Hematopoietic multipotent progenitor cell treated with erythropoietin and hydrocortisone succinate and interleukin-3 and kit ligand, for 4 days (in vitro differentiated cells): ENCODE data around the gene KLRC2.
"Not testable (repeated sequence)": the region's sequence is repeated elsewhere in the genome, so short reads cannot be mapped to it uniquely, and the experiment has no call there.

Experiments
- DNase-seq: peaks from one replicate; pipeline ENCODE4 v3.0.0-alpha.2; 2015

KLRC2 gene

GRCh38 chr12:10404798-10405197, 31.0 kb downstream of the KLRC2 start:
- no peak for DNase-seq

- DNase-seq: no peak
Measured at GRCh38 chr12:10400829-10401228, 35.0 kb downstream of the KLRC2 start.

GRCh38 chr12:10398168-10398567, 37.6 kb downstream of the KLRC2 start:
- DNase-seq: no peak

GRCh38 chr12:10397296-10397695, 38.5 kb downstream of the KLRC2 start:
- no peak for DNase-seq

- not testable (repeated sequence) for DNase-seq
Measured at GRCh38 chr12:10396176-10396575, 39.6 kb downstream of the KLRC2 start.

GRCh38 chr12:10395390-10395998, 40.3 kb downstream of the KLRC2 start:
- DNase-seq: peak; percentile 61

GRCh38 chr12:10394531-10395152, 41.2 kb downstream of the KLRC2 start:
- DNase-seq: not testable (repeated sequence)

- no peak for DNase-seq
Measured at GRCh38 chr12:10393291-10393690, 42.5 kb downstream of the KLRC2 start.

- peak; percentile 93 for DNase-seq
Measured at GRCh38 chr12:10392394-10392930, 43.3 kb downstream of the KLRC2 start.

- DNase-seq: not testable (repeated sequence)
Measured at GRCh38 chr12:10390991-10391390, 44.8 kb downstream of the KLRC2 start.

GRCh38 chr12:10389904-10390303, 45.9 kb downstream of the KLRC2 start, which contains the start of gene KLRK1:
Gene KLRK1, minus strand, starts transcription at chr12:10390041. Its CDS starts 1,231 bp downstream, at chr12:10388810.
- DNase-seq: no peak

GRCh38 chr12:10388624-10389413, 47.0 kb downstream of the KLRC2 start:
- DNase-seq: no peak

- not testable (repeated sequence) for DNase-seq
Measured at GRCh38 chr12:10387498-10387897, 48.3 kb downstream of the KLRC2 start.

GRCh38 chr12:10386857-10387256, 49.0 kb downstream of the KLRC2 start:
- DNase-seq: no peak

- no peak for DNase-seq
Measured at GRCh38 chr12:10385166-10385613, 50.6 kb downstream of the KLRC2 start.

- no peak for DNase-seq
Measured at GRCh38 chr12:10384191-10384590, 51.6 kb downstream of the KLRC2 start.

- no peak for DNase-seq
Measured at GRCh38 chr12:10381928-10382628, 53.7 kb downstream of the KLRC2 start.
